ENCODE results near the gene MORN1.
"Not testable (repeated sequence)": the region's sequence is repeated elsewhere in the genome, so short reads cannot be mapped to it uniquely, and the experiment has no call there.

MORN1 gene

DNA sequence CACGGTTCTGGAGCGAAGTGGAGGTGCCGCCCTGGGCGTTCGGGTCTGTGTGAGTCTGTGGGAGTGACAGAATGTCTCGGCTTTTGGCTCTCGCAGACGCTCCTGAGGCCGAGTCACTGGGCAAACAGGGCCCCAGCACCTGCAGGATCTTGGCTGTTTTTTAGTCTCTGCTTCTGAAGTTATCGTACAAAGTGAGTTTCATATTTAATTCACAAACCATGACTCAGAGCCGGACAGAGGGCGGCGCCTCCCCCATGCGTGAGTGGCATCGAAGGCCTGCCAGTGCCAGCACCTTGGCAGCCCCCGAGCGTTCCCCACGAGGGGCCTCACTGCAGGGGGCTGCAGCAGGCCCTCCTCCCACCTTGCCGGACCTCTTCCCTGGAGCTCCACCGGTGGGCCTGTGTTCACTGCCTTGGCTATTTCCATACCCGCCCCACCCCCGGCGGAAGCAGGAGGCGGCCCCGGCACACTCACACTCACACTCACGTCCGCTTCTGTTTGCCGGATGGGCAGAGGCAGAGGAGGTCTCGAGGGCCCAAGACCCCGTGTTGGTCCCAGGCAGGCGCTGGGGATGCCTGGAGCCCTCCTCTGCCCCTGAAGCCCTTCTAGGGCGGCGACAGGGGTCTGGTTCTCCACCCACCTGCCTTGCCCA lies 56.3 kb downstream of the MORN1 start:
- DNase-seq (ENCODE audit: low read depth): no peak
- TF ChIP-seq CTCF (conservative IDR thresholded peaks at IDR 0.05; ENCODE audit: control insufficient read depth, insufficient read depth, low read depth, low read length): no peak
- H3K4me3 ChIP-seq (ENCODE audit: control insufficient read depth, low read depth, low read length): no peak overlapping the region

DNA sequence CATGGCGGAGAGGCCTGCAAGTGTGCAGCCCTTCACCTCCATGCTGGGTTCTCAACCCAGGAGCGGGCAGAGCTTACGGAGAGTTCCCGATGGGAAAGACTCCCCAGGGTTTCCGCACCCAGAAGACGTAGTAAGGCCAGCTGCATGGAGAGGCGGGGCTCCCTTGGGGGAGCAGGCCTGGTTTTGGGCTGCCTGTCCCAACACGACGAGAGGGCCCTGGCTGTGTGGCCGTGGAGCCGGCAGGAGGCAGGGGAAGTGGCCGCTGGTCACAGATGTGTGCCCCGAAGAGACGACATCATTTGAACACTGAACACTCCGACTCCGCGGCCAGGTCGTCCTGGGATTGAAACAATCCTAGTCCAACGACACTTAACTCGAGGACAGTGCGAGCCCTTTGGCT lies 57.0 kb downstream of the MORN1 start:
- H3K4me3 ChIP-seq (ENCODE audit: control insufficient read depth, low read depth, low read length): no peak overlapping the region
- no peak for TF ChIP-seq CTCF (conservative IDR thresholded peaks at IDR 0.05; ENCODE audit: control insufficient read depth, insufficient read depth, low read depth, low read length)
- no peak for DNase-seq (ENCODE audit: low read depth)

GRCh38 chr1:2331580-2331979 lies 59.8 kb downstream of the MORN1 start:
- H3K4me3 ChIP-seq (ENCODE audit: control insufficient read depth, low read depth, low read length); DNase-seq (ENCODE audit: low read depth): not testable (repeated sequence)

DNA sequence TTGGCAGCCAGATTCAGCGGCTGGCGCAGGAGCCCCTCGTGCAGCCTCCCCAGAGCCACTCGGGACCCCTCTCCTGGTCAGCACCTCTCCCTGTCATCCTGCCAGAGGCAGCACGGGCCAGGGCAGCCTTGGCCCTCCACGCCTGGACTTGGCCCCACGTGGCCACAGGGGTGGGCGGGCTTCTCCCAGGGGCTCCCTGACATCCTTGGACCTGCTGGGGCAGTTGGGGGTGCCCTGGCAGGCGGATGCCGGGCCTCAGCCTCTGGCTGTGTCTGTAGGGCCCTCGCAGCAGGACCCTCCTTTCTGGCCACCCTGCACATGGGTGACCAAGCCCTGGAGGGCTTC lies 60.2 kb downstream of the MORN1 start:
- TF ChIP-seq CTCF (conservative IDR thresholded peaks at IDR 0.05; ENCODE audit: control insufficient read depth, insufficient read depth, low read depth, low read length): no peak
- no peak overlapping the region for H3K4me3 ChIP-seq (ENCODE audit: control insufficient read depth, low read depth, low read length)
- no peak for DNase-seq (ENCODE audit: low read depth)

GRCh38 chr1:2330519-2331199 lies 60.7 kb downstream of the MORN1 start:
- DNase-seq (ENCODE audit: low read depth): peak; percentile 76
- TF ChIP-seq CTCF (conservative IDR thresholded peaks at IDR 0.05; ENCODE audit: control insufficient read depth, insufficient read depth, low read depth, low read length): no peak
- no peak overlapping the region for H3K4me3 ChIP-seq (ENCODE audit: control insufficient read depth, low read depth, low read length)

DNA sequence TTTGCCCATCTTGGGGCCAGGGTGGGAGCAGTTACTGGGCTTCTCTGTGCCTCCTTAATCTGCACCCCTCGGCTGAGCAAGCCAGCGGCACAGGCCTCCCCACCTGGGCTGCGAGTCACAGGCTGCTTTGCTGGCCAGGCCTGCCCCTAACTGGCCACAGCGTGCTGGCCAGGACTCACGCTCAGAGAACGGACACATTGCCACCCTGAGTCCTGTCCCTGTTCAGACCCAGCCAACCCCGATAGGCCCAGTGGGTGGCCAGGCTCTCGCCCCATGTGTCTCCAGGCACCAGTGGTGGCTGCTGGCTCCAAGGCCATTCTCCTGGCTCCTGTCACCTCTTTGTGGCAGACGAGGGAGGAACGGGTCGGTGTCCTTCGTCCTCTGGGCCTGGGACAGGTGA lies 61.3 kb downstream of the MORN1 start:
- DNase-seq (ENCODE audit: low read depth): no peak
- TF ChIP-seq CTCF (conservative IDR thresholded peaks at IDR 0.05; ENCODE audit: control insufficient read depth, insufficient read depth, low read depth, low read length): no peak

GRCh38 chr1:2328676-2329455 lies 62.5 kb downstream of the MORN1 start:
- no peak for TF ChIP-seq CTCF (conservative IDR thresholded peaks at IDR 0.05; ENCODE audit: control insufficient read depth, insufficient read depth, low read depth, low read length)
- no peak for DNase-seq (ENCODE audit: low read depth)
- no peak overlapping the region for H3K4me3 ChIP-seq (ENCODE audit: control insufficient read depth, low read depth, low read length)

More for the DNA sequence above, 61.3 kb downstream of the MORN1 start:
- H3K4me3 ChIP-seq (ENCODE audit: control insufficient read depth, low read depth, low read length): no peak overlapping the region
